Nephron progenitor cell (in vitro differentiated cells): Measurements from ENCODE around the gene KRTAP6-2.

Source experiments
- DNase-seq: peaks from one replicate; pipeline ENCODE4 v3.0.0; 2021
- H3K27ac Mint-ChIP-seq: 2 replicates; pipeline ENCODE4 v1.8.0; 2021; ENCODE audit warnings: mild to moderate bottlenecking, moderate library complexity, mixed read lengths
- H3K27me3 Mint-ChIP-seq: 2 replicates; pipeline ENCODE4 v1.8.0; 2021; ENCODE audit warnings: mild to moderate bottlenecking, low read depth, mixed read lengths; ENCODE audit not compliant: poor library complexity
- H3K36me3 Mint-ChIP-seq: 2 replicates; pipeline ENCODE4 v1.8.0; 2021; ENCODE audit warnings: low read depth, mixed read lengths
- H3K4me1 Mint-ChIP-seq: 2 replicates; pipeline ENCODE4 v1.8.0; 2021; ENCODE audit warnings: mixed read lengths
- H3K4me3 Mint-ChIP-seq: 2 replicates; pipeline ENCODE4 v1.8.0; 2021; ENCODE audit warnings: mild to moderate bottlenecking, moderate library complexity, mixed read lengths
- H3K9me3 Mint-ChIP-seq: 2 replicates; pipeline ENCODE4 v1.8.0; 2021; ENCODE audit warnings: mild to moderate bottlenecking, moderate library complexity, mixed read lengths
- CTCF ChIP-seq: fragments of 200-600 bp; sonication (generic); IDR thresholded peaks from 2 replicates; pipeline ENCODE4 v1.5.0; 2021; ENCODE audit warnings: antibody characterized with exemption

KRTAP6-2 gene

GRCh38 chr21:30563630-30564029 lies 35.1 kb downstream of the KRTAP6-2 start:
- no peak overlapping the region for H3K4me3 Mint-ChIP-seq

GRCh38 chr21:30563072-30563471 lies 35.6 kb downstream of the KRTAP6-2 start:
- no peak for TF ChIP-seq CTCF
- H3K27me3 Mint-ChIP-seq = peaks cover 6% of the 10 kb centered on the region

More at GRCh38 chr21:30563630-30564029, 35.1 kb downstream of the KRTAP6-2 start:
- Mint-ChIP-seq H3K4me1 (no peaks in the 10 kb centered on the region), H3K27me3 (peaks cover 4% of the 10 kb centered on the region), H3K36me3 (no peaks in the 10 kb centered on the region), H3K9me3 (peaks cover 8% of the 10 kb centered on the region), H3K27ac (no peak overlapping the region)
- no peak for DNase-seq
- TF ChIP-seq CTCF = no peak

GRCh38 chr21:30561957-30562356 lies 36.7 kb downstream of the KRTAP6-2 start:
- Mint-ChIP-seq H3K27ac (no peak overlapping the region), H3K4me3 (no peak overlapping the region), H3K9me3 (peaks cover 8% of the 10 kb centered on the region), H3K4me1 (no peaks in the 10 kb centered on the region), H3K36me3 (no peaks in the 10 kb centered on the region), H3K27me3 (peaks cover 6% of the 10 kb centered on the region)
- no peak for TF ChIP-seq CTCF
- DNase-seq = no peak

More at GRCh38 chr21:30563072-30563471, 35.6 kb downstream of the KRTAP6-2 start:
- Mint-ChIP-seq H3K36me3 (no peaks in the 10 kb centered on the region), H3K4me1 (no peaks in the 10 kb centered on the region), H3K27ac (no peak overlapping the region), H3K4me3 (no peak overlapping the region), H3K9me3 (peaks cover 8% of the 10 kb centered on the region)
- no peak for DNase-seq

GRCh38 chr21:30561264-30561895 lies 37.3 kb downstream of the KRTAP6-2 start, which contains the start of gene KRTAP19-7:
TSS of gene KRTAP19-7 (minus strand) at chr21:30561314. CDS start at chr21:30561289, 25 bp downstream.
- DNase-seq = no peak
- H3K27ac Mint-ChIP-seq = no peak within 1 kb of the TSS
- TF ChIP-seq CTCF = no peak
- H3K27me3 Mint-ChIP-seq = peaks cover 6% of the 10 kb centered on the region
- no peaks in the 10 kb centered on the region for H3K36me3 Mint-ChIP-seq
- no peaks in the 10 kb centered on the region for H3K4me1 Mint-ChIP-seq
- H3K4me3 Mint-ChIP-seq = no peak within 1 kb of the TSS
- peaks cover 8% of the 10 kb centered on the region for H3K9me3 Mint-ChIP-seq

GRCh38 chr21:30555095-30555494 lies 43.6 kb downstream of the KRTAP6-2 start:
- Mint-ChIP-seq H3K4me1 (no peaks in the 10 kb centered on the region), H3K9me3 (peaks cover 30% of the 10 kb centered on the region), H3K36me3 (no peaks in the 10 kb centered on the region), H3K27ac (no peak overlapping the region), H3K4me3 (no peak overlapping the region), H3K27me3 (peaks cover 6% of the 10 kb centered on the region)
- no peak for DNase-seq
- TF ChIP-seq CTCF = no peak

- no peak for DNase-seq
- TF ChIP-seq CTCF = no peak
- H3K27me3 Mint-ChIP-seq = peaks cover 3% of the 10 kb centered on the region
- peaks cover 41% of the 10 kb centered on the region for H3K9me3 Mint-ChIP-seq
- H3K27ac Mint-ChIP-seq = no peak overlapping the region
- no peaks in the 10 kb centered on the region for H3K4me1 Mint-ChIP-seq
- H3K4me3 Mint-ChIP-seq = no peak overlapping the region
- no peaks in the 10 kb centered on the region for H3K36me3 Mint-ChIP-seq
Observed at GRCh38 chr21:30552782-30553181, 45.9 kb downstream of the KRTAP6-2 start.
